ENCODE data around the gene IFI6. TPM values are rescaled to one million over a fixed set of nuclear protein-coding genes. Genes with fewer than 3 reads are reported as not detected.
"Not testable (repeated sequence)": the region's sequence is repeated elsewhere in the genome, so short reads cannot be mapped to it uniquely, and the experiment has no call there.

The IFI6 gene
- total RNA-seq, 2 donors from 2014 or later, result 96.9 to 188 TPM

DNA sequence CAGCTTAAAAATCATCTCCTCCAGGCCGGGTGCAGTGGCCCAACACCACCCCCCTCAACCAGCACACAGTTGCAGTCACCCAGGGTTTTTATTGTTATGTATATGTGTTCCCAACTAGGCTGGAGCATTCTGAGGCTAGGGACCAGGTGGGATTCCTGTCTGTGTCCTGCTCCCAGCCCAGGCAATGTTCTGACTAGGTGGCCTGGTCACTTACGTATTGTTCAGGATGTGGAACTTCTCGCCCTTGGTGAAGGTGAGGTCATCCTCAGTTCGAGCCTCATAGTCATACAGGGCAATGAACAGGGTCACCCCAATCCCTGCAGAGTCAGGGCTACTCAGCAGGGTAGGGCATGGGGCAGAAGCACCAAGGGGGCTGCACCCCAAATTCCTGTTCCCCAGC lies 49.2 kb downstream of the IFI6 start:
- no peak for ATAC-seq (ENCODE audit: insufficient number of reproducible peaks, low FRiP score, low read depth)
- H3K9me3 ChIP-seq, result no peaks in the 10 kb centered on the region
- TF ChIP-seq, protein P1, sequence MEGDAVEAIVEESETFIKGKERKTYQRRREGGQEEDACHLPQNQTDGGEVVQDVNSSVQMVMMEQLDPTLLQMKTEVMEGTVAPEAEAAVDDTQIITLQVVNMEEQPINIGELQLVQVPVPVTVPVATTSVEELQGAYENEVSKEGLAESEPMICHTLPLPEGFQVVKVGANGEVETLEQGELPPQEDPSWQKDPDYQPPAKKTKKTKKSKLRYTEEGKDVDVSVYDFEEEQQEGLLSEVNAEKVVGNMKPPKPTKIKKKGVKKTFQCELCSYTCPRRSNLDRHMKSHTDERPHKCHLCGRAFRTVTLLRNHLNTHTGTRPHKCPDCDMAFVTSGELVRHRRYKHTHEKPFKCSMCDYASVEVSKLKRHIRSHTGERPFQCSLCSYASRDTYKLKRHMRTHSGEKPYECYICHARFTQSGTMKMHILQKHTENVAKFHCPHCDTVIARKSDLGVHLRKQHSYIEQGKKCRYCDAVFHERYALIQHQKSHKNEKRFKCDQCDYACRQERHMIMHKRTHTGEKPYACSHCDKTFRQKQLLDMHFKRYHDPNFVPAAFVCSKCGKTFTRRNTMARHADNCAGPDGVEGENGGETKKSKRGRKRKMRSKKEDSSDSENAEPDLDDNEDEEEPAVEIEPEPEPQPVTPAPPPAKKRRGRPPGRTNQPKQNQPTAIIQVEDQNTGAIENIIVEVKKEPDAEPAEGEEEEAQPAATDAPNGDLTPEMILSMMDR (IDR thresholded peaks at IDR 0.05), result no peak
- no peaks in the 10 kb centered on the region for H3K36me3 ChIP-seq
- H3K4me3 ChIP-seq, result no peak overlapping the region
- H3K27ac ChIP-seq, result no peak overlapping the region
- no peaks in the 10 kb centered on the region for H3K27me3 ChIP-seq (replicated peaks; ENCODE audit: insufficient read depth)
- DNase-seq (ENCODE audit: low spot score), result no peak
- H3K4me1 ChIP-seq (ENCODE audit: control insufficient read depth in 1 of 2, low read depth in 2 of 2), result no peaks in the 10 kb centered on the region

DNA sequence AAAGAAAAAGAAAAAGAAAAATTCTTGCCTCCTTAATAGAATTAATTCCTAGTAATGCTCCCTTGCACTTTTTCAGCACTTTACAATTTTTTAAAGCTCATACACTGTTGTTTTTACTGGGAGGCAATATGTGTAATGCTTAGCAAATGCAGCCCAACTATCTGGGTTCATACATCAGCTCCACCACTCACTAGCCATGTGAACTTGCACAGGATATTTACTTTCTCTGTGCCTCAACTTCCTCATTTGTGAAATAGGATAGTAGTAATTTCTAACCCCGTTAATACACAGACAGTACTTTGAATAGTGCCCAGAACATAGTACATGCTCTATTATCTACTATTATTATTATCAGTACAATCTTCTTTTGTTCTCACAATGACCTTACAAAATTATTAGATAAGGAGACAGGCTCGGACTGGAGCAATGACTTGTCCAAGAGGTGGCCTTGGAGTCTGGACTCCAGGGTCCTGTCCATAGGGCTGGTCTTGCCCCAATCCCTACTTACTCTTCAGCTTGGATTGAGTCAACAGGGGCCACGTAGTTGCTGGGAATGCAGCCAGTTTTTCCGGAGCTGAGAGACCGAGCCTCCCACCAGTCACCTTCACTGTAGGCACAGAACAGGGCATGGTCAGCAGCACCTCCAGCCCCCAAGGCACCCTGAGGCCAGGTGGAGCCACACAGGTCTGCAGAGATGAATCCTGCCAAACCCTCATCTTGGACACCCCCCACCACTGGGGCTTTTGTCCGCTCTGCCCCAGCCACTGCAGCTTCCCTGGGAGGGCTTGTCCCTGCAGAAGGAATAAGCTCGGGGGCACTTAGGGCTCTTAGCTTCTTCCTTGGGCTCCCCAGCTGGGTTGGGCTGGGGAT lies 50.7 kb downstream of the IFI6 start:
- ATAC-seq (ENCODE audit: insufficient number of reproducible peaks, low FRiP score, low read depth) (no peak), DNase-seq (ENCODE audit: low spot score) (no peak)
- no peaks in the 10 kb centered on the region for H3K9me3 ChIP-seq
- no peak overlapping the region for H3K27ac ChIP-seq
- H3K4me3 ChIP-seq, result no peak overlapping the region
- H3K36me3 ChIP-seq, result no peaks in the 10 kb centered on the region
- H3K4me1 ChIP-seq (ENCODE audit: control insufficient read depth in 1 of 2, low read depth in 2 of 2), result no peaks in the 10 kb centered on the region
- TF ChIP-seq, protein P1 (IDR thresholded peaks at IDR 0.05), result no peak
- H3K27me3 ChIP-seq (replicated peaks; ENCODE audit: insufficient read depth), result no peaks in the 10 kb centered on the region

DNA sequence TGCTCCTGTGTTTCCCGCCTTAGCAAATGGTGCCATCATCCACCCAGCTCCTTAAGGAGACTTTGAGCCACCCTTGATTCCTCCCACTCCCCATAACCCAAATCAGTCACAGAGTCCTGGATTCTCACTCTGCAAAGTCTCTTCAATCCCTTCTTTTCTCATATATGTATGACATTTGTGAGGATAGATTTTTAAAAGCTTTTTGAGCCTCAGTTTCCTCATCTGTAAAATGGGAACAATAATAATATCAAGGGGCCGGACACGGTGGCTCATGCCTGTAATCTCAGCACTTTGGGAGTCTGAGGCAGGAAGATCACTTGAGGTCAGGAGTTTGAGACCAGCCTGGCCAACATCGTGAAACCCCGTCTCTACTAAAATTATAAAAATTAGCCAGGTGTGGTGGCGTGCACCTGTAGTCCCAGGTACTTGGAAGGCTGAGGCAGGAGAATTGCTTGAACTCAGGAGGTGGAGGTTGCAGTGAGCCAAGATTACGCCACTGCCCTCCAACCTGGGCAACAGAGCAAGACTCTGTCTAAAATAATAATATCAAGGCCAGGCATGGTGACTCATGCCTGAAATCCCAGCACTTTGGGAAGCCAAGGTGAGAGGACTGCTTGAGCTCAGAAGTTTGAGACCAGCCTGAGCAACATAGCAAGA lies 52.1 kb downstream of the IFI6 start:
- H3K4me3 ChIP-seq; H3K36me3 ChIP-seq; H3K4me1 ChIP-seq (ENCODE audit: control insufficient read depth in 1 of 2, low read depth in 2 of 2); H3K27me3 ChIP-seq (replicated peaks; ENCODE audit: insufficient read depth); H3K9me3 ChIP-seq; DNase-seq (ENCODE audit: low spot score); H3K27ac ChIP-seq; ATAC-seq (ENCODE audit: insufficient number of reproducible peaks, low FRiP score, low read depth): not testable (repeated sequence)

DNA sequence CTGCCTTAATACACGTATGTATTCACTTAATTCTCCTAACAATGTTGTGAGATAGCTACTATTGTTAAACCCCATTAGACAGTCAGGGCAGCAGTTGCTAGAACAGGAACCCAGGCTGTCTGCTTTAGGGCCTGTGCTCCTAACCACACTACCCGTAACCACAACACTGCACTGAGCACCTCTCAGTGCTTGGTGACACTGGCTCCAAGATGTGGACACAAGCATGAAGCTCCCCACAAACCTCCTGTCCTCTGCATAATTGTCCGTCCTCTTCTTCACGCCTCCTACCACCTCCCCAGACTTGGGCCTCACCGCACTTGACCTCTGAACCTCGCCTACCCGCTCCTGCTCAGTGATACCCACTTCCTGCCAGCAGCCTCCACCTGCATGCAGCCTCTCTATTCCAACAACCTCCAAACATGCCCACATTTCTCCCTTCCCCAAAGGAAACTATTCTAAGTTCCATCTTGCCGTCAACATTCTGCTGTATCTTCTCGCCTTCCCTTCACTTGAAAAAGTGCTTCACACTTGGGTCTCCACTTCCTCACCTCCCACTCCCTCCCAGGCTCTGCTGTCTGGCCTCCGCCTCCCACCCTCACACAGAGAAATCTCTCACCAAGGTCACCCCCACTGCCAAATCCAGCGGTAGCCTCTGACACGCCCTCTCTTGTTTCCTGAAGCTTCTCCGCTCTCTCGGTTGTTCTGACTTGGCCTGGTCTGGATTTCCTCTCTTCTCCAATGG lies 53.5 kb downstream of the IFI6 start:
- no peak for ATAC-seq (ENCODE audit: insufficient number of reproducible peaks, low FRiP score, low read depth)
- DNase-seq (ENCODE audit: low spot score), result no peak
- TF ChIP-seq, protein P1 (IDR thresholded peaks at IDR 0.05), result no peak
- H3K9me3 ChIP-seq, result no peaks in the 10 kb centered on the region
- no peak overlapping the region for H3K4me3 ChIP-seq
- H3K36me3 ChIP-seq, result no peaks in the 10 kb centered on the region
- no peaks in the 10 kb centered on the region for H3K27me3 ChIP-seq (replicated peaks; ENCODE audit: insufficient read depth)
- no peak overlapping the region for H3K27ac ChIP-seq
- no peaks in the 10 kb centered on the region for H3K4me1 ChIP-seq (ENCODE audit: control insufficient read depth in 1 of 2, low read depth in 2 of 2)

DNA sequence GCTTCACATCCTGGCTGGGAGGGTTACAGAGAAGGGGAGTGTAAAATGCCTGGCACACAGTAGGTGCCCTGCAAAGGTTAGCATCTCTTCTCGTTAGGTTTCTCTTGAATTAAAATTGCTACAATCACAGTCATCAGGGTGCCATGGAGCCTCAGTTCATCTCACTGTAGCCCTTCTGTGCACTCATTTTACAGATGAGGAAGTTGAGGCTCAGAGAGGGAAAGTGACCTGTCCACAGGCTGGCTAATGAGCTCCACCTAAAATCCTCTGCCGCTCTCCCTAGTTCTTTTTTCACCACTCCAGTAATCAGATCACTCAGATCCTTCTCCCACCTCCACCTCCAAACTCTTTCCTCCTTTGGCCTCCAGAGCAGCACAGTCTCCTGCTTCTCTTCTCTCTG lies 54.6 kb downstream of the IFI6 start:
- no peak overlapping the region for H3K27ac ChIP-seq
- no peaks in the 10 kb centered on the region for H3K27me3 ChIP-seq (replicated peaks; ENCODE audit: insufficient read depth)
- H3K4me1 ChIP-seq (ENCODE audit: control insufficient read depth in 1 of 2, low read depth in 2 of 2), result no peaks in the 10 kb centered on the region
- DNase-seq (ENCODE audit: low spot score) (no peak), ATAC-seq (ENCODE audit: insufficient number of reproducible peaks, low FRiP score, low read depth) (no peak)
- H3K9me3 ChIP-seq, result no peaks in the 10 kb centered on the region
- no peaks in the 10 kb centered on the region for H3K36me3 ChIP-seq
- no peak overlapping the region for H3K4me3 ChIP-seq
- TF ChIP-seq, protein P1 (IDR thresholded peaks at IDR 0.05), result no peak

Data from thoracic aorta (tissue), 2 donors.